GM21447 (cell line): Measurements from ENCODE around the gene FAM81B.

ENCODE experiments used
- ATAC-seq: cut with Tn5 transposase; IDR thresholded peaks from one replicate; pipeline ENCODE4 v1.9.1; 2021; ENCODE audit not compliant: unreplicated experiment

FAM81B gene

DNA sequence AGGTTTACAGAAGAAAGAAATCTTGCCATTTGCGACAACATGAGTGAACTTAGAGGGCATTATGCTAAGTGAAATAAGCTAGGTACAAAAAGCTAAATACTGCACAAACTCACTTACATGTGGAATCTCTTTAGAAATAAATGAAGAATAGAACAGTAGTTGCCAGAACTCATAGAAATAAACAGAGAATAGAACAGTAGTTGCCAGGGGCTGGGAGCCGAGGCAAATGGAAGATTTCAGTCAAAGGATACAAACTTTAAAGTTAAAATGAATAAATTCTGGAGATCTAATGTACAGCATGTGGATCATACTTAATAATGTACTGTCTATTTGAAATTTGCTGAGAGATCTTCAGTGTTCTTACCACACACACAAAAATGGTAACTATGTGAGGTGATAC, 63.4 kb downstream of the FAM81B start:
- no peak for ATAC-seq

- ATAC-seq = no peak
Measured at GRCh38 chr5:95460665-95461064, 69.5 kb downstream of the FAM81B start.

DNA sequence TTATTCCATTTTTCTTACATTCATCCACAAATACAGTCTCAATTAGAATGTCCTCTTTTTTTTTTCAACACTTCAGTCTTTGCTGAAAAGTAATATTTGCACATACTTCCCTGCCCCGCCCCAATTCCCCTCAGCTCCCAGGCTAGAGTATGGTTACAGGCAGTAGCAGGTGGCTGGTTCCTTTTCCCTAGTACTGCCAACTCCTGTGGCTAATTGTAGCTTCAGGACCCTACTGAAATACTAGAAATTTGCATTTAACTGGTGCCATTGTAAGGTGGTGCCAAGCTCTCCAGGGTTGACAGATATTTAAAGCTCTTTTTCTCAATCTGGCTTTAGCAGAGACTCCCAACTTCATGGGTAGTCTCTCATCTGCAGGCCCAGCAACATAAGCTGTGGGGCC, 80.3 kb downstream of the FAM81B start:
- ATAC-seq = no peak

- ATAC-seq = no peak
Measured at GRCh38 chr5:95471942-95472341, 80.8 kb downstream of the FAM81B start.

DNA sequence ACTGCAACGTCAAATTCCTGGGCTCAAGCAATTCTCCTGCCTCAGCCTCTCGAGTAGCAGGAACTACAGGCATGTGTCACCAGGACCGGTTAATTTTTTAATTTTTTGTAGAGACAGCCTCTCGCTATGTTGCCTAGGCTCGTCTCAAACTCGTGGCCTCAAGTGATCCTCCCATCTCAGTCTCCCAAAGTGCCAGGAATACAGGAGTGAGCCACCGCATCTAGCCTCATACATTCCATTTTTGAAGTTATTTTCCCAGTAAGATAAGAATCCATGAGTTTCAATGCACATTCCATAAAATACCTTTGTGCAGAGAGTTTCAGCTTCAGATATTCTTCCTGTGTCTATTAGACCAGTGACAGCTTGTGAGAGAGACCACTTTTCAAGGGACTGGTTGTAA, 93.3 kb downstream of the FAM81B start:
- ATAC-seq = no peak

- no peak for ATAC-seq
Measured at GRCh38 chr5:95486191-95486590, 95.0 kb downstream of the FAM81B start.

DNA sequence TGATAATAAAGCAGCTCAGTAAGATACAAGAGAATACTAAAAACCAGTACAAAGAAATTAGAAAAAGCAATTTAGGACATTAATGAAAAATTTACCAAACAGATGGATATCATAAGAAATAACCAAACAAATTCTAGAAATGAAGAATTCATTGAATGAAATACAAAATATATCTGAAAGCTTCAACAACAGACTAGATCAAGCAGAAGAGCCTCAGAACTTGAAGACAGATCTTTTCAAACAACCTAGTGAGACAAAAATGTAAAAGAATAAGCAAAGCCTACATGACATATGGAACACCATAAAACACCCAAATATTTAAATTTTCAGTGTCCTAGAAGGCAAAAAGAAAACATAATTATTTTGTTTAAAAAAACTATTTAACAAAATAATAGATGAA, 96.7 kb downstream of the FAM81B start:
- ATAC-seq = no peak
